AG04450 (cell line): ENCODE data around the gene CWH43. TPM values are rescaled to one million over a fixed set of nuclear protein-coding genes. Genes with fewer than 3 reads are reported as not detected.
"Not testable (repeated sequence)": the region's sequence is repeated elsewhere in the genome, so short reads cannot be mapped to it uniquely, and the experiment has no call there.

Experiments used
- CTCF ChIA-PET: fragments of 300-600, 350-600 bp; formaldehyde crosslinking; extraction: SDS; loops from one replicate; lab custom pipeline; 2022; ENCODE audit warnings: antibody characterized with exemption, inconsistent platforms; lab: Charles Lee
- POLR2A ChIA-PET: fragments of 350-600 bp; formaldehyde crosslinking; extraction: SDS; loops from one replicate; lab custom pipeline; 2021; ENCODE audit warnings: antibody characterized with exemption, inconsistent platforms; lab: Yijun Ruan, JAX
- DNase-seq: peaks from one replicate; pipeline ENCODE4 v3.0.0-alpha.2; 2011; ENCODE audit warnings: low read depth, low spot score
- H3K27ac ChIP-seq: one replicate; pipeline ENCODE4 v1.5.1; 2012; ENCODE audit warnings: low read depth, low read length, control low read depth
- H3K27me3 ChIP-seq: one replicate; pipeline ENCODE4 v1.6.0; 2012; ENCODE audit warnings: low read length; ENCODE audit not compliant: control insufficient read depth, insufficient read depth
- H3K4me3 ChIP-seq: 2 replicates; pipeline ENCODE4 v1.5.1; 2011; ENCODE audit warnings: mild to moderate bottlenecking, low read depth, low read length, control low read depth
- H3K9me3 ChIP-seq: 2 replicates; pipeline ENCODE4 v1.5.1; 2012; ENCODE audit warnings: low read length; ENCODE audit not compliant: control insufficient read depth, insufficient read depth
- polyA plus RNA-seq: library from polyadenylated mRNA; depleted of rRNA; stranded (reverse); fragments of >200 nt; gene quantifications from 2 replicates; pipeline ENCODE4 v1.2.3, GENCODE V29; 2011
- TF ChIP-seq, protein P1 (sequence below): IDR thresholded peaks from 2 replicates; pipeline ENCODE4 v1.5.1; 2011; ENCODE audit warnings: low read depth, low read length, control low read depth, inconsistent platforms

CWH43 gene
- polyA plus RNA-seq, 1 experiment = not detected

DNA sequence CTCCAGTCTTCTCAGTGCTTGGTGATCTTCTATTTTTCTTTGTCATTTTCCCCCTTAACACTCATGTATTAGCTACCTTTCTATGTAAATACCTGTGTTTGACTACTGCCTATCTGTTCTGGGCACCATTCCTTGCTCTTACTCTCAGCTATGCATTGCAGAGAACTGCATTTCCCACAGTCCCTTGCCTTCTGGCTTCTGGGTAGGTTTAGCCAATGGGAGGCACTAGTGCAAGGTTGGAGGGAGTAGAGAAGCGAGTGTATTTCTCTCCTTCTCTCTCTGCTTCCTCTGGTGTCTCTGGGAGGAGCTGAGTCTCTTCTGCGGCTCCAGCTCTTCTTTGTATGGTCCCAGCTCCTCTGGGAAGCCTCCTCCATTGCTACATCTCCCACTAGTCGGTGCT lies 50.5 kb downstream of the CWH43 start:
- Histone ChIP-seq H3K27ac (no peak overlapping the region), H3K27me3 (no peaks in the 10 kb centered on the region), H3K9me3 (no peaks in the 10 kb centered on the region), H3K4me3 (no peak overlapping the region)
- no peak for DNase-seq
- POLR2A ChIA-PET = interaction anchor here (0.6 kb wide), 1 partner anchor 1025 kb away, joined by 3 read pairs; no protein-coding TSS in a partner anchor
- TF ChIP-seq, protein P1, sequence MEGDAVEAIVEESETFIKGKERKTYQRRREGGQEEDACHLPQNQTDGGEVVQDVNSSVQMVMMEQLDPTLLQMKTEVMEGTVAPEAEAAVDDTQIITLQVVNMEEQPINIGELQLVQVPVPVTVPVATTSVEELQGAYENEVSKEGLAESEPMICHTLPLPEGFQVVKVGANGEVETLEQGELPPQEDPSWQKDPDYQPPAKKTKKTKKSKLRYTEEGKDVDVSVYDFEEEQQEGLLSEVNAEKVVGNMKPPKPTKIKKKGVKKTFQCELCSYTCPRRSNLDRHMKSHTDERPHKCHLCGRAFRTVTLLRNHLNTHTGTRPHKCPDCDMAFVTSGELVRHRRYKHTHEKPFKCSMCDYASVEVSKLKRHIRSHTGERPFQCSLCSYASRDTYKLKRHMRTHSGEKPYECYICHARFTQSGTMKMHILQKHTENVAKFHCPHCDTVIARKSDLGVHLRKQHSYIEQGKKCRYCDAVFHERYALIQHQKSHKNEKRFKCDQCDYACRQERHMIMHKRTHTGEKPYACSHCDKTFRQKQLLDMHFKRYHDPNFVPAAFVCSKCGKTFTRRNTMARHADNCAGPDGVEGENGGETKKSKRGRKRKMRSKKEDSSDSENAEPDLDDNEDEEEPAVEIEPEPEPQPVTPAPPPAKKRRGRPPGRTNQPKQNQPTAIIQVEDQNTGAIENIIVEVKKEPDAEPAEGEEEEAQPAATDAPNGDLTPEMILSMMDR = no peak
- CTCF ChIA-PET = no interaction called here

DNA sequence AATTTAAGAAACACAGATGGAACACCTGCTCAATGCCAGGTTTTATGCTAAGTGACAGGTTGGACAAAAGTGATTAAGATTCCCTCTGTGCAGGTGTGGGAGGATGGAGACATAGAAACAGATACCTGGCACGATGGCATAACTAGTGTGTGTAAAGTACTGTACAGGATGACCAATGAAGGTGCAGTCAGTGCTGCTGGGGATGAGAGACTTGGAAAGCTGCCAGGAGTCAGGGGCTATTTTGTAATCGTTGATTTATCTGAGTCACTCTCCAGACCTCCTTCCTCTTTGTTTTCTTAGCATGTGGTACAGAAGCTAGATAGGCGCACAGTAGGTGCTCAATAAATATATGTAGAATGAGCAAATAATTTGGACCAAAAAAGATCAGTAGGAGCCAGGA lies 58.2 kb downstream of the CWH43 start:
- TF ChIP-seq, protein P1 = no peak
- ChIA-PET POLR2A (no interaction called here), CTCF (no interaction called here)
- Histone ChIP-seq H3K27ac (no peak overlapping the region), H3K27me3 (no peaks in the 10 kb centered on the region), H3K9me3 (no peaks in the 10 kb centered on the region), H3K4me3 (no peak overlapping the region)
- DNase-seq = no peak

DNA sequence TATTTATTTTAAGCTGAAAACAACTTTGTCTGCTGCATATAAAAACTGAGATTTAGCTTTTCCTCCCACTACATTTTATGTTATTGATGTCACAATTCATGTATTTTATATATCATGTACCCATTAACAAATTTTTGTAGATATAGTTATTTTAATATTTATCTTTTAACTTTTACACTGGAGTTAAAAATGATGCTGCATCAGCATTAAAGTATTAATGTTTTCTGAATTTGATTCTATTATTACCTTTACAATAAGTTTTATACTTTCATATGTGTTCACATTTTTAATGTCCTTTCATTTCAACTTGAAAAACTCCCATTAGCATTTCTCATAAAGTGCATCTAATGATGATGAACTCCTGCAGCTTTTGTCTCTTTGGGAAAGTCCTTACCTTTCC lies 72.2 kb downstream of the CWH43 start:
- POLR2A ChIA-PET = no interaction called here
- H3K4me3 ChIP-seq = no peak overlapping the region
- H3K27ac ChIP-seq = no peak overlapping the region
- no peak for DNase-seq
- no peaks in the 10 kb centered on the region for H3K27me3 ChIP-seq
- CTCF ChIA-PET = no interaction called here
- peaks cover 9% of the 10 kb centered on the region for H3K9me3 ChIP-seq
- TF ChIP-seq, protein P1 = no peak

DNA sequence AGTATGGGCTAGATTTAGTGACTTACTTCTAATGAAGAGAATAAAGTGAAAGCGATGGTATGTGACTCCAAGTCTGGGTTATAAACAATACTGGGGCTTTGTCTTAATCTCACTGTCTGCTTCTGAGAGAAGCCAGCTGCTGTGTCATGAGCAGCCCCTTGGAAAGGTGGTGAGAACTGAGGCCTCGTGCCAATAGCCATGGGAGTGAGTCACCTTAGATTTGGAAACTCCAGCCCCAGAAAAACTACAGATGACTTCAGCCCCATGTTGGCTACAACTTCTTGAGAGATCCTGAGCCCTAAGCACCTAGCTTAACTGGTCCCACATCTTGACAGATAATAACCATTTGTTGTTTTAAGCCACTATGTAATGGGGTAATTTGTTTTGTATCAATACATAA lies 77.6 kb downstream of the CWH43 start:
- TF ChIP-seq, protein P1 = no peak
- Histone ChIP-seq H3K27me3 (no peaks in the 10 kb centered on the region), H3K27ac (no peak overlapping the region), H3K4me3 (no peak overlapping the region), H3K9me3 (peaks cover 12% of the 10 kb centered on the region)
- CTCF ChIA-PET = no interaction called here
- no peak for DNase-seq
- POLR2A ChIA-PET = no interaction called here

DNA sequence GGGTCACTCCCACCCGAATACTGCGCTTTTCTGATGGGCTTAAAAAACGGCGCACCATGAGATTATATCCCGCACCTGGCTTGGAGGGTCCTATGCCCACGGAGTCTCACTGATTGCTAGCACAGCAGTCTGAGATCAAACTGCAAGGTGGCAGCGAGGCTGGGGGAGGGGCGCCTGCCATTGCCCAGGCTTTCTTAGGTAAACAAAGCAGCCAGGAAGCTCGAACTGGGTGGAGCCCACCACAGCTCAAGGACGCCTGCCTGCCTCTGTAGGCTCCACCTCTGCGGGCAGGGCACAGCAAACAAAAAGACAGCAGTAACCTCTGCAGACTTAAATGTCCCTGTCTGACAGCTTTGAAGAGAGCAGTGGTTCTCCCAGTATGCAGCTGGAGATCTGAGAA lies 86.1 kb downstream of the CWH43 start:
- H3K27ac ChIP-seq, H3K27me3 ChIP-seq, H3K4me3 ChIP-seq, CTCF ChIA-PET, DNase-seq, POLR2A ChIA-PET, H3K9me3 ChIP-seq: not testable (repeated sequence)

DNA sequence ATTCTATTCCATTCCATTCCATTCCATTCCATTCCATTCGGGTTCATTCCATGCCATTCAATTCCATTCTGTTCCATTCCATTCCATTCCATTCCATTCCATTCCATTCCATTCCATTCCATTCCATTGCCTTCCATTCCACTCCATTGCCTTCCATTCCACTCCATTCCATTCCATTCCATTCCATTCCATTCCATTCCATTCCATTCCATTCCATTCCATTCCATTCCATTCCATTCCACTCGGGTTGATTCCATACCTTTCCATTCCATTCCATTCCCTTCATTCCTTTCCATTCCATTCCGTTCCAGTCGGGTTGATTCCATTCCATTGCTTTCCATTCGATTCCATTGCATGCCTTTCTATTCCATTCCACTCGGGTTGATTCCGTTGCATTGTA lies 105.8 kb downstream of the CWH43 start:
- H3K4me3 ChIP-seq, DNase-seq, CTCF ChIA-PET, H3K27me3 ChIP-seq, H3K27ac ChIP-seq, POLR2A ChIA-PET: not testable (repeated sequence)
- H3K9me3 ChIP-seq = peaks cover 29% of the 10 kb centered on the region

DNA sequence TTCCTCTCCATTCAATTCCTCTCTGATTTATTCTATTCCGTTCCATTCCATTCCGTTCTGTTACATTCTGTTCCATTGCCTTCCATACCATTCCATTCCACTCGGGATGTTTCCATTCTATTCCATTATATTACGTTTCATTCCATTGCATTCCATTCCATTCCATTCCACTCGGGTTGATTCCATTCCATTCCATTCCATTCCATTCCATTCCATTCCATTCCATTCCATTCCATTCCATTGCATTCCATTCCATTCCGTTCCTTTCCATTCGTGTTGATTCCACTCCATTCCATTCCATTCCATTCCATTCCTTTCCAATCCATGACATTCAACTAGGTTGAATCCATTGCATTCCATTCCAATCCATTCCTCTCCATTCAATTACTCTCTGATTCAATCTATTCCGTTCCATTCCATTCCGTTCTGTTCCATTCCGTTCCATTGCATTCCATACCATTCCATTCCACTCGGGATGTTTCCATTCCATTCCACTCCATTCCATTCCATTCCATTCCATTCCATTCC lies 106.6 kb downstream of the CWH43 start:
- H3K27ac ChIP-seq, DNase-seq, H3K4me3 ChIP-seq, CTCF ChIA-PET, H3K27me3 ChIP-seq, POLR2A ChIA-PET: not testable (repeated sequence)
- peaks cover 37% of the 10 kb centered on the region for H3K9me3 ChIP-seq

DNA sequence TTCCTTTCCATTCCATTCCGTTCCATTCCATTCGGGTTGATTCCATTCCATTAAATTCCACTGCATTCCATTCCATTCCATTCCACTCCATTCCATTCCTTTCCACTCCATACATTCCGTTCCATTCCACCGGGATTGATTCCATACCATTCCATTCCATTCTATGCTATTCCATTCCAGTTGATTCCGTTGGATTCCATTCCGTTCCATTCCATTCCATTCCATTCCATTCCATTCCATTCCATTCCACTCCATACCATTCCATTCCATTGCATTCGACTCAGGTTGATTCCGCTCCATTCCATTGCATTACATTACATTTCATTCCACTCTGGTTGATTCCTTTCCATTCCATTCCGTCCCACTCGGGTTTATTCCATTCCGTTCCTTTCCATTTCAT lies 110.1 kb downstream of the CWH43 start:
- DNase-seq, H3K27ac ChIP-seq, H3K27me3 ChIP-seq, CTCF ChIA-PET, H3K4me3 ChIP-seq, POLR2A ChIA-PET: not testable (repeated sequence)
- H3K9me3 ChIP-seq = peaks cover 61% of the 10 kb centered on the region

DNA sequence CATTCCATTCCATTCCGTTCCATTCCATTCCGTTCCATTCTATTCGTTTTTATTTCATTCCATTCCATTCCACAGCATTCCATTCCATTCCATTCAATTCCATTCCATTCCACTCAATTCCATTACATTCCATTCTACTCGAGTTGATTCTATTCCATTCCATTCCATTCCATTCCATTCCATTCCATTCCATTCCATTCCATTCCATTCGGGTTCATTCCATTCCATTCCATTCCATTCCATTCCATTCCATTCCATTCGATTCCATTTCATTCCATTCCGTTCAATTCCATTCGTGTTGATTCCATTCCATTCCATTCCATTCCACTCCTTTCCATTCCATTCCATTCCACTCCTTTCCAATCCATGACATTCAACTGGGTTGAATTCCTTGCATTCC lies 110.6 kb downstream of the CWH43 start:
- H3K27ac ChIP-seq, DNase-seq, POLR2A ChIA-PET, H3K4me3 ChIP-seq, CTCF ChIA-PET, H3K27me3 ChIP-seq: not testable (repeated sequence)
- peaks cover 57% of the 10 kb centered on the region for H3K9me3 ChIP-seq
